ENCODE measurements around the gene RGS9. TPM values are rescaled to one million over a fixed set of nuclear protein-coding genes. Genes with fewer than 3 reads are reported as not detected.

RGS9 gene
- total and polyA plus RNA-seq, 4 donors: 2.1 to 10.6 (median 3.3) TPM

DNA sequence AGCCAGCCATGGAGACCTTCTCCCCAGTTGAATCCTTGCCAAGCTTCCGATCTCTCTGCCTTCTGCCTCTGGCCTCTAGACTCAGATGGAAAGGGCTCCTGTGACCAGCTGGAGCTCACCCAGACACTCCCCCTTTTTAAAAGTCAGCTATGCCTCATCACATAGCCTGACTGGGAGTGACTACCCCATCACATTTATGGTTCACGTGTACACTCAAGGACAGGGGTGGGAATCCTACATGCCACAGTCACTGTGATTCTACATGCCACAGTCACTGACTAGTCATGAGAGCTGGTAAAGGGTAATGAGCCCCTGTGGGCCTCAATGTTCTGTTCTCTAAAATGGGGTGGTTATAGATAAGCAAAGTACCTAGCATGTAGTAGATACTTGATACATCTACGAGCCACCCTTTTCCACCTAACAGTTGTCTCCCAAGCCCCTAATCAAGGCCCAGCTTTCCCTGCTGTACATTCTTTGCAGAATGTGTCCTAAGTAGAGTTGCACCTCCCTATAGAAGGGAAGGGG lies 85.1 kb downstream of the RGS9 start:
- WGBS, 2 donors: 83 to 91% methylated on average over 3 of the region's 3 CpGs
- peaks cover 0 to 2% (median 0%) of the 10 kb centered on the region in 4 donors for H3K9me3 ChIP-seq (ENCODE audit: control insufficient read depth in 4 of 4, insufficient read depth in 3 of 4, low read length in 3 of 4)
- no peak overlapping the region for H3K9ac ChIP-seq (ENCODE audit: insufficient read depth in 1 of 2, low read length in 2 of 2)
- DNase-seq (no peak), ATAC-seq (ENCODE audit: insufficient read depth, low FRiP score) (no peak)
- TF ChIP-seq, protein P1, sequence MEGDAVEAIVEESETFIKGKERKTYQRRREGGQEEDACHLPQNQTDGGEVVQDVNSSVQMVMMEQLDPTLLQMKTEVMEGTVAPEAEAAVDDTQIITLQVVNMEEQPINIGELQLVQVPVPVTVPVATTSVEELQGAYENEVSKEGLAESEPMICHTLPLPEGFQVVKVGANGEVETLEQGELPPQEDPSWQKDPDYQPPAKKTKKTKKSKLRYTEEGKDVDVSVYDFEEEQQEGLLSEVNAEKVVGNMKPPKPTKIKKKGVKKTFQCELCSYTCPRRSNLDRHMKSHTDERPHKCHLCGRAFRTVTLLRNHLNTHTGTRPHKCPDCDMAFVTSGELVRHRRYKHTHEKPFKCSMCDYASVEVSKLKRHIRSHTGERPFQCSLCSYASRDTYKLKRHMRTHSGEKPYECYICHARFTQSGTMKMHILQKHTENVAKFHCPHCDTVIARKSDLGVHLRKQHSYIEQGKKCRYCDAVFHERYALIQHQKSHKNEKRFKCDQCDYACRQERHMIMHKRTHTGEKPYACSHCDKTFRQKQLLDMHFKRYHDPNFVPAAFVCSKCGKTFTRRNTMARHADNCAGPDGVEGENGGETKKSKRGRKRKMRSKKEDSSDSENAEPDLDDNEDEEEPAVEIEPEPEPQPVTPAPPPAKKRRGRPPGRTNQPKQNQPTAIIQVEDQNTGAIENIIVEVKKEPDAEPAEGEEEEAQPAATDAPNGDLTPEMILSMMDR (IDR thresholded peaks at IDR 0.05; ENCODE audit: control extremely low read depth, extremely low read depth): no peak
- peaks cover 0 to 3% (median 0%) of the 10 kb centered on the region in 3 donors for H3K27me3 ChIP-seq (ENCODE audit: control insufficient read depth in 3 of 3, insufficient read depth in 3 of 3, low read length in 2 of 3)
- H3K4me1 ChIP-seq (ENCODE audit: control insufficient read depth in 5 of 5, insufficient read depth in 5 of 5, low read length in 5 of 5): peaks cover 0 to 5% (median 0%) of the 10 kb centered on the region in 5 donors
- H3K36me3 ChIP-seq (ENCODE audit: control insufficient read depth in 4 of 4, insufficient read depth in 4 of 4, low read length in 4 of 4): no peaks in the 10 kb centered on the region
- no peak overlapping the region for H3K4me3 ChIP-seq
- no peak overlapping the region for H3K27ac ChIP-seq (ENCODE audit: low read depth in 1 of 2, low read length in 1 of 2)

DNA sequence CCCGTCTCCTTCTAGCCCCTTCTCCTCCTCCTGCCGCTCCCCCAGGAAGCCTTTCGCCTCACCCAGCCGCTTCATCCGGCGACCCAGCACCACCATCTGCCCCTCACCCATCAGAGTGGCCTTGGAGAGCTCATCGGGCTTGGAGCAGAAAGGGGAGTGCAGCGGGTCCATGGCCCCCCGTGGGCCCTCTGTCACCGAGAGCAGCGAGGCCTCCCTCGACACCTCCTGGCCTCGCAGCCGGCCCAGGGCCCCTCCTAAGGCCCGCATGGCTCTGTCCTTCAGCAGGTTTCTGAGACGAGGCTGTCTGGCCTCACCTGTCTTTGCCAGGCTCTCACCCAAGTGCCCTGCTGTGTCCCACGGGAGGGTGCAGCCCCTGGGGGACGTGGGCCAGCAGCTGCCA lies 87.9 kb downstream of the RGS9 start:
- H3K36me3 ChIP-seq (ENCODE audit: control insufficient read depth in 4 of 4, insufficient read depth in 4 of 4, low read length in 4 of 4): no peaks in the 10 kb centered on the region

DNA sequence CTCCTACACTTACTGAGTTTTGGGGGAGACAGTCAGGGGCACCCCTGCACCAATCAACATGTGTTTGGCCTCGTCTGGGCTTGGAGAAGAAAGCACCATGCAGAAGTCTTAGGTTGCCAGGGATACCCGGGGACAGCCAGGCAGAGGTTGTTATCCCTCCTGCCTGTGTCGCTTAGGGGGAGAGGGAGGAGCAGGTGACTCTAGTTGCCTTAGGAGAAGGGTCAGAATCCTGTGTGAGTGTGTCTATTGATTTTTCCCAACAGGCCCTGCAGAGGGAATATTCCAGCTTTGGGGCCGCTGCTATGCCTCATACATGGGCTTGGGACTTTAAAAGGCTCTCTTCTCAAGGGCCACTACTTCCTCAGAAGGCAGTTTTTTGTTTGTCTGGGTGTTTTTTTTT lies 89.1 kb downstream of the RGS9 start:
- Histone ChIP-seq H3K4me1 (ENCODE audit: control insufficient read depth in 5 of 5, insufficient read depth in 5 of 5, low read length in 5 of 5) (peaks cover 0 to 17% (median 5%) of the 10 kb centered on the region in 5 donors), H3K9me3 (ENCODE audit: control insufficient read depth in 4 of 4, insufficient read depth in 3 of 4, low read length in 3 of 4) (peaks cover 0 to 2% (median 0%) of the 10 kb centered on the region in 4 donors), H3K9ac (ENCODE audit: insufficient read depth in 1 of 2, low read length in 2 of 2) (no peak overlapping the region), H3K4me3 (no peak overlapping the region), H3K27me3 (ENCODE audit: control insufficient read depth in 3 of 3, insufficient read depth in 3 of 3, low read length in 2 of 3) (no peaks in the 10 kb centered on the region), H3K27ac (ENCODE audit: low read depth in 1 of 2, low read length in 1 of 2) (no peak overlapping the region), H3K36me3 (ENCODE audit: control insufficient read depth in 4 of 4, insufficient read depth in 4 of 4, low read length in 4 of 4) (no peaks in the 10 kb centered on the region)
- TF ChIP-seq, protein P1 (IDR thresholded peaks at IDR 0.05; ENCODE audit: control extremely low read depth, extremely low read depth): no peak
- DNase-seq (no peak), ATAC-seq (ENCODE audit: insufficient read depth, low FRiP score) (no peak)
- 41 to 63% methylated on average over 4 of the region's 4 CpGs for WGBS, 2 donors

More for the DNA sequence above, 87.9 kb downstream of the RGS9 start:
- Histone ChIP-seq H3K9ac (ENCODE audit: insufficient read depth in 1 of 2, low read length in 2 of 2) (no peak overlapping the region), H3K27ac (ENCODE audit: low read depth in 1 of 2, low read length in 1 of 2) (no peak overlapping the region), H3K9me3 (ENCODE audit: control insufficient read depth in 4 of 4, insufficient read depth in 3 of 4, low read length in 3 of 4) (peaks cover 0 to 2% (median 0%) of the 10 kb centered on the region in 4 donors), H3K4me1 (ENCODE audit: control insufficient read depth in 5 of 5, insufficient read depth in 5 of 5, low read length in 5 of 5) (peaks cover 0 to 17% (median 5%) of the 10 kb centered on the region in 5 donors), H3K27me3 (ENCODE audit: control insufficient read depth in 3 of 3, insufficient read depth in 3 of 3, low read length in 2 of 3) (peaks cover 0 to under 1% (median 0%) of the 10 kb centered on the region in 3 donors), H3K4me3 (no peak overlapping the region)
- ATAC-seq (ENCODE audit: insufficient read depth, low FRiP score): no peak
- 91 to 93% methylated on average over 18 of the region's 18 CpGs for WGBS, 2 donors
- DNase-seq: no peak
- TF ChIP-seq, protein P1 (IDR thresholded peaks at IDR 0.05; ENCODE audit: control extremely low read depth, extremely low read depth): no peak

DNA sequence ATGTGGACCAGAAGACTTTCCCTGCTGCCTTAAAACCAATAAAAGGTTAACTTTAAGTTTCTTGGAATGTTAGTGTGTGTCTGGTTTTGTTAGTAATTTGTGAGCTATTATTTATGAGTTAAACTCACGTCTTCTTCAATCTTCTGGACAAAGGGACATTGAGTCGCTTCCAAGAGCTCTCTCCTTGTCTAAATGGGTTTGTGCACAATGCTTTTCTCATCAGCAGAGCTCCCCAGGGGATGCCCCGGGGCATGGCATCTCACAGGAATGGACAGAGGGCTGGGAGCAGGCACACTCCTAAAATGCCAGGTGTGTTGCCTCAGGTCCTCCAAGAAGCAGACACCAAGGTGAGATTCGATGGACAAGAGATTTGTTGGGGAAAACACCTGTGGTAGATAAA lies 90.5 kb downstream of the RGS9 start:
- Histone ChIP-seq H3K27ac (ENCODE audit: low read depth in 1 of 2, low read length in 1 of 2) (no peak overlapping the region), H3K27me3 (ENCODE audit: control insufficient read depth in 3 of 3, insufficient read depth in 3 of 3, low read length in 2 of 3) (no peaks in the 10 kb centered on the region), H3K36me3 (ENCODE audit: control insufficient read depth in 4 of 4, insufficient read depth in 4 of 4, low read length in 4 of 4) (no peaks in the 10 kb centered on the region), H3K9ac (ENCODE audit: insufficient read depth in 1 of 2, low read length in 2 of 2) (no peak overlapping the region), H3K9me3 (ENCODE audit: control insufficient read depth in 4 of 4, insufficient read depth in 3 of 4, low read length in 3 of 4) (peaks cover 0 to 2% (median 0%) of the 10 kb centered on the region in 4 donors), H3K4me3 (no peak overlapping the region), H3K4me1 (ENCODE audit: control insufficient read depth in 5 of 5, insufficient read depth in 5 of 5, low read length in 5 of 5) (peaks cover 0 to 17% (median 5%) of the 10 kb centered on the region in 5 donors)
- DNase-seq (no peak), ATAC-seq (ENCODE audit: insufficient read depth, low FRiP score) (no peak)
- 72 to 79% methylated on average over 4 of the region's 4 CpGs for whole genome bisulfite sequencing, 2 donors
- TF ChIP-seq, protein P1 (IDR thresholded peaks at IDR 0.05; ENCODE audit: control extremely low read depth, extremely low read depth): no peak

All from lung (tissue), 12 donors.